ENCODE data around the gene GMDS. TPM values are rescaled to one million over a fixed set of nuclear protein-coding genes. Genes with fewer than 3 reads are reported as not detected.

GMDS gene
- total RNA-seq, 1 experiment from 2014 or later = 5.4 TPM

DNA sequence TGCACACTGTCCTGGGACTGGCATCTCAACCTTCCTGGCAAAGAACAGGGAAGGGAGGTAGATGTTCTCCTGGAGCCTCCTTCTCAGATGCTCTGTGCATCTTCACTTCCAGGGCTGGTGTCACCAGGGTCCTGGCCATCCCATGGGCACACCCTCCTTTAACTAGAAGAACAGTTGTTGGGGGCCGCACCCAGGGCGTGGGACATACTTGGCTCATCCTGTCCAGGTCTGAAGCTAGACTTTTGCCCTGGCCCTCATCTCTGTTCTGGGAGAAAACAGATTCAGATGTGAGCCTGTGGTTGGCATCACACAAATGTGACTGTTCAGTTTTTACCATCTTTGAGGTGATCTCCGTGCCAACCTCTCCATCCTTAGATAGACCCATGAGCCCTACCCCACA, 594.0 kb downstream of the GMDS start:
- DNase-seq (ENCODE audit: low spot score) = no peak

DNA sequence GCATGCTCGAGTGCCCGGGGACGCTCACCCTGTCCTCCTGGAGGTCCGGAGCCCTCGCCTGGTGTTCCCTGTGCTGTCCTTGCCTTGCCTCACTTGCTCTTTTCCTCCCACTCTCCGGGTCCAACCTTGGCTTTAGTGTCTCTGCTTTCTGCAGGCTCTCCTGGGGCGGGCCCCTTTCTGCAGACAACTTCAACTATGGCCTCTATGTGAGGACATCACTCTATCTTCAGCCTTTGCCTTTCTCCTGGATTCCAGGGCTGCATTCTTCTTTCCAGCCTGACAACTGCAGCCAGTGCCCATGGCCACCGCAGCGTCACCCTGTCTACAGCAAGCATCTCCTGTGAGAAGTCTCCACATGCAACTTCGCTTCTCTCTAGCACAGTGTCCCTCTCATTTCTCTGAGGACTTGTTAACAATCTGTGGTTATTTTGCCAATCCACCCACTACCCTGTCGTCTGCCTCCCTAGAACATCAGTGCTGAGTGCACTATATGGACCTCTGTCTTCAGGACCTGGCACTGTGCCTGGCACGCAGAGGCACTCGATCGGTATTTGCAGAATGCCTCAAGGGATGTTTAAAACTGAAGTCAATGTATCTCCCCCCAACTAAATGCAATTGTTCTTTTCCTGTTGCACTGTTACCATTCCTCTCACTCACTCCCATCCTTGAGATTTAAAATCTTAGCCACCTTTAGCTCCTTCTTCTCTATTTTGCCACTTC, 599.8 kb downstream of the GMDS start:
- no peak for DNase-seq (ENCODE audit: low spot score)

DNA sequence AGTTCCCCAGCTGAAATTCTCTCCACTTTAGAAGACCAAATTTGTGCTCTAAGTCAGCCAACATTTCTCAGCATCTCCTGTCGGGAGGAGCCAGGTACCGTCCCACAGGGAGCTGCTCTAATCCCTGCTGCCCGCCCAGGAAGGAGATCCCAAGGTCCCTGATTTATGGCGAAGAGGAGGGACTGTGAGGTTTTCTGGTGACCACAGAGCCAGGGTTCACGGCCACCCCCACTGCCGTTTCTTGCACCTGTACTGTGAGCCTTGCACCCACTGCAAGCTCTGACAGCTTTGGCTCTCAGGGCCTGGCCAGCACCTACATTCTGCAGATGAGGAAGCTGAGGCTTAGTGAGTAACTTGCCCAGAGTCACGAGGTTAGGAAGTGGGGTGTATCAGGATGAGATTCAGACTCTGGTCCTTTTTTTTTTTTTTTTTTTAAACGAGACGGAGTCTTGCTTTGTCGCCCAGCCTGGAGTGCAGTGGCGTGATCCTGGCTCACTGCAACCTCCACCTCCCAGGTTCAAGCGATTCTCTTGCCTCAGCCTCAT, 600.8 kb downstream of the GMDS start:
- peak; percentile 42 for DNase-seq (ENCODE audit: low spot score)

DNA sequence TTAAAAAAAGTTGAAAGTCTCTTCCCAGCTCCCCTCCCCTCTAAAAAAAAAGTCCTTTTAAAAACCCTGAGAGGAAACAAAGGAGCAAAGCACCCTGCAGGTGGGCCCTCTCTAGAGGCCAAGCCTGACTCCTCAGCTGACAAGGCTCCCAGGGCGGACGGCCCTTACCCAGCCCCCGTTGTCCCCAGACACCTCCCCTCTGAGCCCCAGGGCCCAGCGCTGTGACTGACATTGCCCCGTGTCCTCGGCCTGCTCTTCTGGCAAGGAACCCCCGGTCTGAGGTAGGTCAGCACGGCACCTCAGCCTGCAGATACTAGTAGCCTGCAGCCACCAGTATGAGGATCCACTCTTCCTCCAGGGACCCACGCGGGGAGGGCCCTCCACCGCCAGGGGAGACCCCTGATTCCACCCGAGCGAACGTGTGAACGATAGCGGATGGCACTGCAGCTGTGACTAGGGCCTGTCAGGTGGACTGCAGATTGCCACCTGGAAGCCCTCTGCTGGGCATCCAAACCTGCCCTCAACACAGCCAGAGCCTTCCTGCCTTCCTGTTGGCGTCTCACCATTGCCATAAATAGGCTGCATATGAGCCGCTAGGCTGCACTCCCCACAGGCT, 601.5 kb downstream of the GMDS start:
- DNase-seq (ENCODE audit: low spot score) = no peak

DNA sequence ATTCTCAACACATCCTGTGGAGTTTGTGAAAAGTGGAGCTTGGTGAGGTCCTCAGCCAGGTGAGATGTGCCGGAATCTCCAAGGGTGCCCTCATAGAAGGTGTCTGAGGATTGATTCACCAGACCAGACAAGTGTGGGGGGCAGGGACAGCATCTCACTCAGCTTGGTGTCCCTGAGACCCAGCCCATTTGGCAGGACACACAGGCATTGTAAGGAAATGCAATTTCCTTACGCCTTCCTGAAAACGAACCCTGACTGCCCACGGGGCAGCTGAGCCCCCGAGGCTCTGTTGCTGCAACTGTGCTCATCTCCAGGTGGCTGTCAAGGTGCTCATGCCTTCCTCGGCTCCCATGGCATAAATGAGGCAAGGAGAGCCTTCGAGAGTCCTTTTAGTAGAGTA, 602.3 kb downstream of the GMDS start:
- no peak for DNase-seq (ENCODE audit: low spot score)

DNA sequence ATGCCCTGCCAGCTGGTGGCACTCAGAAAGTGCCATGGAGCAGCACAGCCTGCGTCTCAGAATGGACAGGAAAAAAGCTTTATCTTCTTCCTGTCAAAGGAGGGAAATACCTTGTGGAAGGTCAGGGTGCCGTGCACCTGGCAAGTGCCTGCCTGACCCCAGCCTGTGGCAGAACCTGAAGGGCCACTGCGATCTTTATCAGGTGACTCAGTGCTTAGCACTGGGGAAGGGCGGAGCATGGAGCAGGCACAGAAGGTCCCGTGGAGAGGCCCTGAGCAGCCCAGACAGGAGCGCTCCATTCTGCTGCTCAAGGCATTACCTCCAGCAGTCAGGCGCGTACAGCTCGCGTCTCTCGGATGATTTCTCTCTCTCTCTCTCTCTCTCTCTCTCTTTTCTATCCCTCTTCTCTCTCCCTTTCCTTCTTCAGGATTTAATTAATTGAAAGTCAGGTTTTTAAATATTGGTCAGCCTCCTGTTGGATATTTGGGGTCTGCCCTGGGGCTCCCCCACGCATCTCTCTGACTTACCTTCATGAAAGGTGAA, 604.0 kb downstream of the GMDS start:
- peak; percentile 72 for DNase-seq (ENCODE audit: low spot score)

DNA sequence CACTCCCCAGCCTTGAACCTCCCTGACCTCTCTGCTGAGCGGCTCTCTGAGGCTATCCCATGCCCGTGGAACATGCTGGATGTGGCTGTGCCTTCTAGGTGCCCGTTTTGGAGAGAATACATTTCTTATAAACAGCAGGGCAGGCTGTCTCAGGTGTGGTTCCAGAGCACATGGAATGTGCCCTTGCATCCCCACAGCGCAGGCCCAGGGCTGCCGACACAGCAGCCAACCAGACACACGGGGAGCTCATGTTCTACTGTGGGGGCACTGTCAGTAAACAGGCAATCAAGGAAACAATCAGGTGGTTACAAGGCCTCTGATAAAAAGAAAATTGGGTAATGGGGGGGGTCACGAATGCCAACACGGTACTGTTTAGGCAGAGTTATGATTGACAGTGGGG, 604.9 kb downstream of the GMDS start:
- no peak for DNase-seq (ENCODE audit: low spot score)

DNA sequence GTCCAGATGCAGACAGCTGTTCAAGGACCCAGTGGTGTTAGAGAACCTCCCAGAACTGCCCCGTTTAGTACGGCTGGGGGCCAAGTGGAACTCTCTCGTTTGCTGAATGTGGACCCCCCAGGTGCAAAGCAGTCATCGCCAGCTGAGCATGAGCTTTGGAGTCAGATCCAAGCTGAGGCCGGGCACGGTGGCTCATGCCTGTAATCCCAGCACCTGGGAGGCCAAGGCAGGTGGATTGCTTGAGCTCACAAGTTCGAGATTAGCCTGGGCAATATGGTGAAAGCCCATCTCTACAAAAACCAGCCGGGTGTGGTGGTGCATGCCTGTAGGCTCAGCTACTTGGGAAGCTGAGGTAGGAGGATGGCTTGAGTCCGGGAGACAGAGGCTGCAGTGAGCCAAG, 606.0 kb downstream of the GMDS start:
- DNase-seq (ENCODE audit: low spot score) = no peak

DNA sequence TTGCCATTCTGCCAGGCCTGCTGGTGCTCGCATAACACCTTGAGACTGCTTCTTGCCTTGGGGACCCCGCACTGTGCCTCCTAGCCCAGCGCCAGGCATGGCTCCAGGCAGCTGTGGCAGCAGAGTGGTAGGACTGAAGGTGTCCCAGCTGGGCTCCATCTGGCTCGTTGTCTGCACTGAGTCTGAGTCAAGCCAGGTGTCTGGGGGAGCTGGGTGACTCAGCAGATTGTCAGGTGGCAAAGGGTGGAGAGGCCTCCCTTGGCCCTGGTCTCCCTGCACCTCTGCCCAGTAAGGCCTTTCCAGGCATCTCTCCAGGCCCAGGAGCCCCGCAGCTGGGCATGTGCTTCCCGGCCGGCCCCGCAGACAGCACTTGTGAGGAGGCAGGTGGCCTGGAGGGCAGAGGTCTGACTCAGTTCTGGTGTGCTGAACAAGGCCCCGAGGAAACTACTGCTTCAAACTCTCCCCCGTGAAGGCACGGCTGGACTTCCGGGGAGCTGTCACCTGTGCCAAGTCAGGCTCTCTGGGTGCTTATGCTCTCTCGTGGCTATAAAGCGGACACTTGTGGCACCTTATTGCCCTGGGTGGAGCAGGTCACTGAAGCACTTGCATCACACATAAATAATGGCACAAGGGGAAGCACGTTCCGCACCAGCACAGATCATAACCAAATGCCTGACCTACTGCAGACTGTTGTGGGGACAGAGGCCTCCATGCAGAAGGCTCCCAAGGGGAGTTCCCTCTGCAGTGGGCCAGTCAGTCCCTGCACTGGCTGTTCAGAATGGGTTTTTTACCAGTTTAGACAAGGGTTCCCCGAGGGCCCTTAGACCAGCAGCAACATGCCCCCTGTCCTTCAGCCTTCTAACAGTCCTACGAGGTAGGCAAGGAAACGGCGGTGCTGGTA, 608.2 kb downstream of the GMDS start:
- DNase-seq (ENCODE audit: low spot score) = peak; percentile 89

DNA sequence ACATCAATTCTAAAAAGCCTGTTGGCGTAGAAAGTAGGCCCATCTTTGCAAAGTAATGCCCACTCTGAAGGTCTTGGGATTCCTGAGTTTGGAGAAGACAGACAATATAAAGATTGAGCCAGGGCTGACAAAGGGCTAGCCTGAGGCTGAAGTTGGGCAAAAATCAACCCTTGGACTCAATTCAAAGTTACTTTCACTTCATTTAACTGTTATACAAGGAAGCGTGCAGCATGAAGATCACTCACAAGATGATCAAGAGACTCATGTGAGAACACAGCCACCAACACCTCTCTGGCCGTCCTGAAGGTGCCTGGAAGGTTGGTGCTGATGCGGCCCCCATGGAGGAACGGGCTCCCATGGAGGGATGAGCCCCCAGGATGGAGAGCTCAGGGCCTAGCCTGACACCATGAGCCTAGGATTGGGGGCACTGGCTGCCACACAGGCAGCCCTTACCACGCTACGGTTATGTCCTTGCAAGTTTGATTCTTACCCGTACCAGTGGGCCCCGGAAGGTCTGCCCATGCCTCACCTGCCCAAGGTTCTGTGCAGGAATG, 609.1 kb downstream of the GMDS start:
- DNase-seq (ENCODE audit: low spot score) = no peak

DNA sequence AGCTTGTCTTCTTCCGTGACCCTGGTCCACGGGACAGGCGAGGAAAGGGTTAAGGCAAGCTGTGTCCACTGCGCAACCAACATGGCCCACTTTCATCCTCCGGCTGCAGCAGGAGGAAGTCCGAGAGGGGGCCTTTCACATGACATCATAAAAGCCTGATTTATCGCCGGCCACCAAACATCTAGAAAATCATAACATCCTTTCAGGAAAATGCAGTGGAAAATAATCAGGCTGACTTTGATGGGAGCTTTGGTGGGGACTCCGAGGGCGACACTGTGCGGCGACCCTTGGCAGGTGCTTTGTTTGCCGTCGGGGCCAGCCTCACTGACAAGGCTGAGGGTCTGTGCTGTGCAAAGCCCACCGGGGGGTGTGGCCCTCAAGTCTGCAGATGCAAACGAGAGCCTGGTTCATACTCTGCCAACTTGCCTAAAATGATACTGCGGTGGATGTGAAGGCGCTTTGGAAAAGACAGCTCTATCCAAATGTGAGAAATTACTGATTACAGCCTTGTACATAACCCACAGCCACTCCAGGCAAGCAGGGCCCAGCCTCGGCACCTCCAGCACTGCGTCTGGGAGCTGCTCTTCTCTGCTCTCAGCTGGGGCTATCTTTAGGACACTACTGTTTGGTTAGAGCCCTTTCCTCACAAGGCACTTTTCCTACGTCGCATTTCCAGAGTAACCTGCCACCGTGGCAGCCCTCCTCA, 609.9 kb downstream of the GMDS start:
- DNase-seq (ENCODE audit: low spot score) = no peak

DNA sequence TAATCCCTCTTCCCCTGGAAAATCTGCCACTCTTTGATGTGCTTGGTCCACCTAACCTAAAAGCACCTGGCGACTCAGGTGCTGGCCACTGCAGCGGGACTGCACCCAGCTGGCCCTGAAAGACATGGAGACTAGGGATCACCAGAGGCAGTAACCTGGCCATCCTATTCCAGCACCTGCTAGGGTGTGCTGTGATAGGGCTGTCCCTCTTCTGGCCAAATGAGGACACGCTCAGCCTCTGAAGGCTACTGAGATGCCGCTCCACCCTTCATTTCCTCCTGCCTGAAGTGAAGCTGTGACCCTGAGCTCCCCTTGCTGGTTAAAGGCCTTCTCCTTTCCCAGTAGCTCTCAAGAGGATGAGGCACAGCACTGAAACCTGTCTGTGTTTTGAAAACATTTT, 611.3 kb downstream of the GMDS start:
- DNase-seq (ENCODE audit: low spot score) = no peak

DNA sequence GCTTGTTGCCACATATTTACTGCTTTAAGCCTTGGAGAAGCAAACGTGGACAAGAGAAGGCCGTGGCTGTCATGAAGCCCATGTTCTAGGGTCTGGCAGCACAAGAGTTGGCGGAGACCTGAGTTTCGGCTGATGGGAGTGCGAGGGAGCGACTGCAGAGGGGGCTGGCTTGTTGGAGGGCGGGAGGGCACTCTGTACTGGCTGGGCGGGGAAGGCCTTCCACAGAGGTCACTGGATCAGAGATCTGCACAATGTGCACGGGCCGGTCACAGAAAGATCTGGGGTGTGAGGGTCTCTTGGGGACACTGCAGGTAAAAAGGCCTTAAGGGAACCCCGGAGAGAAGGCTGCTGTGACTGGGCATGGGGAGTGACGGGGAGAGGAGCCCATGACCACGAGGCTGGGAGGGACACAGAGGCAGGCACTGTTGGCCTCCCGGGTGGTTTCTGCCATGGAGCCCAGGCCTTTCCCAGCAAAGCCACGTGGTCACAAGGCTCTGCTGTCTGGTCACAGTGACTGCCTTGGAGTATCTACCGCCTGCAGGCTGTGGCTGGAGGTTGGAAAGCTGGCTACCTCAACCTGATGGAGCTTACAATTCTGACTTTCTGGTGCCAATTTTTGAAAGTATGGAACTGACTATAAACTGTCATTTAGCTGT, 611.9 kb downstream of the GMDS start:
- DNase-seq (ENCODE audit: low spot score) = no peak

DNA sequence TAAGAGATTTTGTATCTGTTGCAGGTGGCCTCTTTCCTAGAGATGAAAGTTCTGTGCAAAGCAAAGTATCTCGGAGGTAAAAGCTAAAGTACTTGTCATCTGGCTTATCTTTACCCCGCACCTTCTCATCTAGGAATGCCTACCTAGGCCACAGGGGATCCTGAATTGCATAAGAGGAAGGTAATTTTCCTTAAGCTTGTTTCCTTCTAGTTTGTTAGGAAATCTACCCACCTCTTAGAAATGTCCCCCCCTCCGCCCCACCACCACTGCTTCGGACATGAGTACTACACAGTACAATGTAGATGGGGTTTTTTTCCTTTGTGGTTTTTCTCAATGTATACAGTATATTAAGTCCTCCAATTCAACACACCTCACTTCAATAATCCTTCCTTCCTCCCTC, 614.2 kb downstream of the GMDS start:
- DNase-seq (ENCODE audit: low spot score) = no peak

DNA sequence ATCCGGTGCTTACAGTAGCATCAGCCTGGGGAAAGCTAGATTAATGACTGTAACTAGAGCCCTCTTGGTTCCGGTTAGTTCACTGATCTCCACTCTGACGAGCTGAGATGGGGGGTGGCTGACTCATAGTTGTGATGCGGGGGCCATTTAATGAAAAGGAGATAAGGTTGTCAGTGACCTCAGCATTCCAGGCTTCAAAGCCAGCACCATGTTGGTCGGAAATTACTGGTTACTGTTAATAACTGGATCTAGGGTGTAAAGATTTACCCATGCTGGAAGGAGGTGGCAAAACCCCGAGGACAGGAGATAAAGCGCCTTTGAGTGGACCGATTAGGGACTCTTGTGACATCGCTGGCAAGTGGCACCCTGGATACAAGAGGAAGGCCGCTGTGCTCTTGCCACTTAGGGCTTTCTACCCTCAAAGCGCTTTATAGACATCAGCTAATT, 614.6 kb downstream of the GMDS start:
- DNase-seq (ENCODE audit: low spot score) = peak; percentile 94

DNA sequence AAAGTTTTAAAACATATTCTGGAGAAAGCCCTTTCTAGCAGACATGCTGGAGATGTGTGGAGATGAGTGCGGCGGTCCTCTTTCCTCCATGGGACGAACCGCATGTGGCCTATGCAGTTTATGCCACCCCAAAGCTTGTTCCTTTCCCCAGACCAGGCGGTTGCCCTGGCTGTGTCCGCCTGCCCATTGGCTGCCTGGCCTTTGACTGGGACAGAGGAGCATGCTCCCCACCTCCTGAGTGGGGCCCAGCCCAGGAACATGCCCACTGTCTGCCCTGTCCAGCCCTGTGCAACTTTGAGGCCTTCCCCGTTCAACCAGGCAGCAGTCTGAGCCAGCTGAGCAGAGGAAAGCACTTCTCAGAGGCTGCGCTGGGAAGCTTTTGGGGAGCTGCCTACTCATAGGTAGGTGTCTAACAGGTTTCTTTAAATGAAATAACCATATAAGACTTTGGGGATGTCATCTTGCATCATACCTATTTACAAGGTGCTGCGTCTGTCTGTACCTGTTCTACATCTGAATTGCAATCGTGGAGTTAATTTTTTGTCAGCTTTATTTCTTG, 615.1 kb downstream of the GMDS start:
- DNase-seq (ENCODE audit: low spot score) = no peak

DNA sequence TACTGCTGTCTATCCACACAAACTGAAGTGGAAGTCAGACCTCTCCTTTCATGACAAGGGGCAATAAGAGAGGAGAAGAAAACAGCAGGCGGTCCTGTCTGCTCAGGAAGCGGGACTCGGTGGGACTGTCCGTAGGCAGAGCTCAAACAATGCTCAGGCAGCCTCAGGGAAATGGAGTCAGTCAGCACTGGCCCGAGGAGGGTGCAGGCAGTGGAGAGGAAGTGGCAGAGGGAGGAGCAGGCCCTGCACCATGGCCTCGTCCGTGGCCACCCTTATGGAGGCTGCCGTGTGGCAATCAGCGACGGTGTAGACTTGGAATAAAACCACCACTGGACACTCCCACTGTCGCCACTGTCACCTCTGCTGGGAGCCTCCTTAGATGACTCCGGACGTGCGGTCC, 616.1 kb downstream of the GMDS start:
- no peak for DNase-seq (ENCODE audit: low spot score)

DNA sequence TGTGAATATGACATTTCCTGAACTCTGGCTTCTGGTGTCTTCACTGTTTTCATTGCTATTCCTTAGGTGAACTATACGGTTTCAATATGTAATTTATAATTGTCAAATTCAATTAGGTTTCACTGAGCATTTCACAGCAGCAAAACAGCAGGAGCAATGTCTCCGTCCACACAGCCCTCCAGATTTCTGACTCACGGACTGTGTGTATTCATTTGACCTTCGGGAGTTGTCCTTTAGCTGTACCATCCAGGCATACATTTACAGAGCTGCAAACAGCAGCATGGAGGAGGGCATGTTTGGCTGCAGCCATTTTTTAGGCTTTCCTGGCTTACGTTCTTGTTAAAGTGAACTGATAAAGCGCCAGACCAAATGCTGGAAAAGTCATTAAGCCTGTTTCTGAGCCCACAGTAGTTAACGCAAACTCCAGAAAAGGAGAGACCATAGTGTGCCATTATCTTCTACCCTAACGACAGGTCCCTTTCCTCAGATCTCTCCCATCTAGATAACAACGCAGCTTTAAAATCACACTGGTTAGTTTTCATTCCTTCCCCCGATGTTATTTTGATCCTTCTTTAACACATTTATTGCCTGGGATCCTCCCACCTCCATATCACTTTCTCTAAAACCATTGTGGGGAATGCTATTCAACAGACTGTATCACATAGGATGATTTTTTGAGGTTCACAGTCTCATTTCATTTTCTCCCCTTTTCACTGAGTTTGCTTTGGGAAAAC, 617.4 kb downstream of the GMDS start:
- DNase-seq (ENCODE audit: low spot score) = no peak

DNA sequence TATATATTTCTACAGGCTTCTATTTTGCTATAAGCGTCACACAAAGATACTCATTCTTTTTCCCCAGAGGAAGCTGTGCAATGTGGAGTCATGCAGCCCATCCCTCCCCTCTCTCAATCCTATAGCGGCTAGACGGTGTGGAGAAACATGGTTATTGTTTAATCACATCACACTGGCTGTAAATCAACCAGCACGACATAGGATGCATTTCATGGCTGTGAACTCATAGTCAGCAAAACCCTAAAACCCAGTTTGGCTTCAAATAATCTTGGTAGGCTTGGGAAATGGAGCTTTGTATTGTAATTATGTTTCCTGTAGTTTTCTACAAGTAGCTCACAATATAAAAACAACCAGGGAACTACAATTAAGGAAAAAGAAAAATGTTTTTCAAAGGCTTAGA, 618.9 kb downstream of the GMDS start:
- DNase-seq (ENCODE audit: low spot score) = no peak
